A673 (cell line): ENCODE measurements around the gene MASP1. TPM values are rescaled to one million over a fixed set of nuclear protein-coding genes. Genes with fewer than 3 reads are reported as not detected.

Experiments used
- BruUV-seq: library from RNA; stranded (reverse); fragments of 400-500 nt; replicated peaks from 2 replicates; lab custom pipeline; 2021; lab: Mats Ljungman, UMichigan
- CTCF ChIA-PET: fragments of 300-600 bp; sonication (Branson Sonifier 250); formaldehyde crosslinking; loops from one replicate; lab custom pipeline; 2022; ENCODE audit warnings: antibody characterized with exemption; lab: Charles Lee
- POLR2A ChIA-PET: fragments of 300-600 bp; sonication (Branson Sonifier 250); formaldehyde crosslinking; loops from one replicate; lab custom pipeline; 2022; ENCODE audit warnings: antibody characterized with exemption; ENCODE audit not compliant: low non-redundant PET; lab: Charles Lee
- DNase-seq: peaks from one replicate; pipeline ENCODE4 v3.0.0-alpha.2; 2015; ENCODE audit warnings: low spot score
- H3K27ac ChIP-seq: fragments of 200-600 bp; sonication (generic); 2 replicates; pipeline ENCODE4 v1.5.1; 2016; ENCODE audit warnings: mixed run types, low read depth, mild to moderate bottlenecking, mixed read lengths, antibody characterized with exemption, low read length; ENCODE audit not compliant: poor library complexity, severe bottlenecking
- H3K27me3 ChIP-seq: fragments of 200-600 bp; sonication (generic); replicated peaks from 2 replicates; pipeline ENCODE4 v1.6.1; 2017; ENCODE audit warnings: mixed run types, low read depth, mild to moderate bottlenecking, mixed read lengths, antibody characterized with exemption, low read length; ENCODE audit not compliant: insufficient read depth, poor library complexity
- H3K36me3 ChIP-seq: fragments of 200-600 bp; sonication (generic); 2 replicates; pipeline ENCODE4 v1.6.1; 2016; ENCODE audit warnings: mixed run types, mild to moderate bottlenecking, mixed read lengths, antibody characterized with exemption, low read length; ENCODE audit not compliant: insufficient read depth, poor library complexity, severe bottlenecking
- H3K4me1 ChIP-seq: fragments of 200-600 bp; sonication (generic); 2 replicates; pipeline ENCODE4 v1.6.1; 2017; ENCODE audit warnings: mixed run types, mild to moderate bottlenecking, mixed read lengths, antibody characterized with exemption, low read length; ENCODE audit not compliant: insufficient read depth, poor library complexity, severe bottlenecking
- H3K4me3 ChIP-seq: fragments of 200-600 bp; sonication (generic); 2 replicates; pipeline ENCODE4 v1.5.1; 2016; ENCODE audit warnings: low read depth, mixed run types, mild to moderate bottlenecking, mixed read lengths, low read length; ENCODE audit not compliant: poor library complexity, severe bottlenecking
- H3K9me3 ChIP-seq: fragments of 200-600 bp; sonication (generic); 2 replicates; pipeline ENCODE4 v1.6.1; 2016; ENCODE audit warnings: mixed run types, low read depth, mild to moderate bottlenecking, mixed read lengths, antibody characterized with exemption, low read length; ENCODE audit not compliant: poor library complexity, severe bottlenecking
- CTCF ChIP-seq: fragments of 300-800, 200-600 bp; sonication (generic); conservative IDR thresholded peaks from 2 replicates; pipeline ENCODE4 v1.5.1; 2017; ENCODE audit warnings: low read depth, mild to moderate bottlenecking, antibody characterized with exemption, low read length, moderate library complexity, mixed read lengths
- EZH2 ChIP-seq: fragments of 200-600 bp; sonication (generic); IDR thresholded peaks from 2 replicates; pipeline ENCODE4 v1.6.1; 2017; ENCODE audit warnings: borderline replicate concordance, low read depth, mild to moderate bottlenecking, mixed read lengths, antibody characterized with exemption, low read length; ENCODE audit not compliant: poor library complexity, severe bottlenecking
- intact Hi-C: fragments of 100-400 bp; cut with micrococcal nuclease; formaldehyde crosslinking; loops from one replicate; pipeline ENCODE4 v1.10.0; 2022; ENCODE audit not compliant: unreplicated experiment
- total RNA-seq: library from RNA; stranded (reverse); gene quantifications from 2 replicates; pipeline ENCODE4 v1.2.3, GENCODE V29; 2021

MASP1 gene
- total RNA-seq, 1 experiment from 2014 or later = not detected

GRCh38 chr3:187271582-187271981 is 20.0 kb downstream of the MASP1 start:
- Histone ChIP-seq H3K27ac (no peak overlapping the region), H3K9me3 (peaks cover 5% of the 10 kb centered on the region), H3K4me3 (no peak overlapping the region), H3K4me1 (peaks cover 5% of the 10 kb centered on the region), H3K27me3 (no peaks in the 10 kb centered on the region), H3K36me3 (no peaks in the 10 kb centered on the region)
- POLR2A ChIA-PET = no interaction called here
- intact Hi-C loops = no loop called here
- DNase-seq = no peak
- TF ChIP-seq CTCF (no peak), EZH2 (no peak)
- CTCF ChIA-PET = no interaction called here
- BruUV-seq = no TSS peak

GRCh38 chr3:187269486-187269885 is 22.1 kb downstream of the MASP1 start:
- no peak overlapping the region for H3K27ac ChIP-seq
- no peak for DNase-seq
- no peak for TF ChIP-seq EZH2
- no peak for TF ChIP-seq CTCF
- H3K9me3 ChIP-seq = peaks cover 5% of the 10 kb centered on the region
- no peaks in the 10 kb centered on the region for H3K4me1 ChIP-seq
- ChIA-PET POLR2A (no interaction called here), CTCF (no interaction called here)
- H3K27me3 ChIP-seq = no peaks in the 10 kb centered on the region
- intact Hi-C loops = no loop called here
- H3K36me3 ChIP-seq = no peaks in the 10 kb centered on the region
- H3K4me3 ChIP-seq = no peak overlapping the region
- BruUV-seq = no TSS peak

GRCh38 chr3:187267306-187267705 is 24.2 kb downstream of the MASP1 start:
- TF ChIP-seq CTCF (no peak), EZH2 (no peak)
- no peak for DNase-seq
- Histone ChIP-seq H3K9me3 (peaks cover 5% of the 10 kb centered on the region), H3K27me3 (no peaks in the 10 kb centered on the region), H3K4me1 (no peaks in the 10 kb centered on the region), H3K36me3 (no peaks in the 10 kb centered on the region), H3K27ac (no peak overlapping the region), H3K4me3 (no peak overlapping the region)
- intact Hi-C loops = no loop called here
- no TSS peak for BruUV-seq
- ChIA-PET POLR2A (no interaction called here), CTCF (no interaction called here)
